ENCODE measurements around the gene CHMP2A. TPM values are rescaled to one million over a fixed set of nuclear protein-coding genes. Genes with fewer than 3 reads are reported as not detected.
"Not testable (repeated sequence)": the region's sequence is repeated elsewhere in the genome, so short reads cannot be mapped to it uniquely, and the experiment has no call there.

The CHMP2A gene
- total RNA-seq (2014; rRNA removed; shearing (Covaris generic)): 98.7 and 107 TPM in 2 replicates
- polyA plus RNA-seq (2015; cell fraction: cytosol; rRNA removed): 161 and 180 TPM in 2 replicates
- 97.8 and 98.2 TPM in 2 replicates for polyA plus RNA-seq (2015; cell fraction: nucleus; rRNA removed)

DNA sequence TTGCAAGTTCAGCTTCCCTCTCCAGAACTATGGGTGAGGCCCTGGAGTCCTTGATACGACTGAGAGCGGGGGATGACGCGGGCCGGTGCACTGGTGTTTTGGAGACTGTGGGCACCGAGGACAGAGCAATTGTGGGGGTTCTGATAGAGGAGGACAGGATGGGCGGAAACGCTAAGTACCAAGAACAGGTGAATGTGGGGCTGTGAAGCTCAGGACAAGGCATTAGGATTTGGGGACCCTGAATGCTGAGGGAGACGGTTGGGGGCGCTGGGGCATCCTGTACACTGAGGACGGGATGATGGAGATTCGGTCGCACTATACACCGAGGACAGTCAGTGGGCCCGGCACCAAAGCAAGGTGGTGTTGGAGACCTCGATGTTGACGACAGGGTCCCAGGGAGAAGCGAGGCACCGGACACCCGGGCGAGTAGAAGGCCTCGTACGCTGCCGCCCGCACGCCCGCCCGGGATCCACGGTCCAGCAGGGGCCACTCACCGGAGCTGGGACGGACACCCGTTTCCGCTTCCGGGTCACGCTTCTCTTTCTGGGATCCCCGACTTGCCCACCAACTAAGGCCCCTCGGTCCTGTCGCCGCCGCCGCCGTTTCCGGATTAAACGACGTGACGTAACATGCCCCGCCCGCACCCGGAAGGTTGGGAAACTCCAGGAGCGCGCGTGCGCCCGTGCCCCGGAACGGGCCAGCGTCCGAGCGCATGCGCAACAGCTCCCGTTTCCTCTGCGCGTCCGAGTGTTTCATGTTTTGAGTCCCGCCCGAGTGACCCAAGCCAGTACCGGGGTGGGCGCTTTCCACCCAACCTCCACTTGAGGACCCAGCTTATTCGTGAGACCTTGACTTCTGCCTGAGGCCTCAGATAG, at the start of gene CHMP2A:
Gene CHMP2A (minus strand): TSS at position 612 of the 875 bp plus-strand sequence. CDS start 893 bp downstream, outside the sequence.
- peak; percentile 96 for DNase-seq (ENCODE audit: low read depth)

DNA sequence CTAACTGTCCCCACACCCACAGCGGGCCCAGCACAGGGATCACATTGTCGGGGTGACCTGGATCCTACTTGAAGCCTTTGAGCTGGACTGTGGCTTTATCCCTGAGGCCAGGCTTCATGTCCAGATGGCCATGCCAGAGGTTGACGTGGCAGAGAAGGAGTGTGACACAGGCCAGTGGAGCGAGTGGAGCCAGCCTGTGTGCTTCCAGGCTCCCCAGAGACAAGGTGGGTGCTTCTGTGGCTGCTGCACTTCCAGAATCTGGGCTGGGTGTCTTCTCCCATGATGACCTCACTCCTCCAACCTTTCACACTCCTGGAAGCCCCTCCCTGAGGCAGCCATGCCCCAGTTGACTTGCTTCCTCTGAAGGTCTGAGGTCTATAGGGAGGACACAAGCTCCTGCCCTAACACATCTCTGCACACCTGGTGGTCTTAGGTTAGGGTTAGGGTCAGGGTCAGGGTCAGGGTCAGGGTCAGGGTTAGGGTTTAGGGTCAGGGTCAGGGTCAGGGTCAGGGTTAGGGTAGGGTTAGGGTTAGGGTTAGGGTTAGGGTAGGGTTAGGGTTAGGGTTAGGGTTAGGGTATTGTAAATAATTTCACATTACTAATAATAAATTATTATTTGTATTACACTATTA, 31.3 kb upstream of the CHMP2A start:
- DNase-seq (ENCODE audit: low read depth): no peak

DNA sequence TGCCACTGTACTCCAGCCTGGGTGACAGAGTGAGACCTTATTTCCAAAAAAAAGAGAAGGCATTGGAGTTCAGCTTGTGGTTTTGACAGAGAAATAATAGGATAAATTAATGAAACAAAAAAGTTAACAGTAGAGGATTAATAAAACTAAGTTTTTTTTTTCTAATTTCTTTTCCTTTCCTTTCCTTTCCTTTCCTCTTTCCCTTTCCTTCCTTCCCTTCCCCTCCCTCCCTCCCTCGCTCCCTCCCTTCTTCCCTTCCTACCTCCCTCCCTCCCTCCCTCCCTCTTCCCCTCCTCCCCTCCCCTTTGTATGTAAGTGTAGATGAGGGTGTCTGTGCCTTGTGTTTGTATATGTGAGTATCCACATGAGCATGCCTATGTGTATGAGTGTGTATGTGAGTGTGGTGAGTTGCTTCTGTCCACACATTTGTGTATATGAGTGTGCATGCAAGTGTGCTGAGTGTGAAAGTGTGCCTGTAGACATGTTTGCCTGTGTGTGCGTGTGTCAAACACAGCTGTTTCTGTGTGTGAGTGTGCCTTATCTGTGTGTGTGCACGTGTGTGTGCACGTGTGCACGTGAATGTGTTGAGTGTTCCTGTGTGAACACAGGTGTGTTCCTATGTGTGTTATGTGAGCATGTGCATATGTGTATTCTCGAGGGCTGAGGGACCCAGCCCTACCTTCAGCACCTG, 30.7 kb upstream of the CHMP2A start:
- no peak for DNase-seq (ENCODE audit: low read depth)

DNA sequence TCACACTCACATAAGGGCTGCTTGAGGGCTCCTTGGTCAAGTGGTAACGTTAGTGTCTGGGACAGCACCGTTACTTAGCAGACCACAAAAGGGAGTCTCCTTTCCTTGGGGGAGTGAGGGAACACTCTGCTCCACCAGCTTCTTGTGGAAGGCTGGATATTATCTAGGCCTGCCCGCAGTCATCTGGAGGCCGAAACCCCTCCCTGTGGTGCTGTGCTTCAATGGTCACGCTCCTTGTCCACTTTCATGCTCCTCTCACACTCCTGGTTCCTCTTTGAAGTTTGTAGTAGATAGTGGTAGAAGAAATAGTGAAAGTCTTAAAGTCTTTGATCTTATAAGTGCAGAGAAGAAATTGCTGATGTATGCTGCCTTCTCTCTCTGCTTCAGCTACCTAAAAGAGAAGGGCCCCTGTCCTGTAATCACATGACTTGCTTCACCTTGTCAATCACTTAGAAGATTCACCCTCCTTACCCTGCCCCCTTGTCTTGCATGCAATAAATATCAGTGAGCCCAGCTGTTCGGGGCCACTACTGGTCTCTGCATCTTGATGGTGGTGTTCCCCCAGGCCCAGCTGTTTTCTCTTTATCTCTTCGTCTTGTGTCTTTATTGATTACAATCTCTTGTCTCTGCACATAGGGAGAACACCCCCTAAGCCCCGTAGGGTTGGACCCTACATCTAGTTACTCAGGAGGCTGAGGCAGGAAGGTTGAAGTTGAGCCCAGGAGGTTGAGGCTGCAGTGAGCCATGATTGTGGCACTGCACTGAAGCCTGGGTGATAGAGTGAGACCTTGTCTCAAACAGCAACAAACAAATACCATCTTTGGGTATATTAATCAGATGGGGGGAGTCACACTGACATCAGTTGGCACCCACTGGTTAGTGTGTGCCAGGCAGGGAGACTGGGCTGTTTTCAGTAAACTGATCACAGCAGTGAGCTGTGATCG, 29.9 kb upstream of the CHMP2A start:
- no peak for DNase-seq (ENCODE audit: low read depth)

DNA sequence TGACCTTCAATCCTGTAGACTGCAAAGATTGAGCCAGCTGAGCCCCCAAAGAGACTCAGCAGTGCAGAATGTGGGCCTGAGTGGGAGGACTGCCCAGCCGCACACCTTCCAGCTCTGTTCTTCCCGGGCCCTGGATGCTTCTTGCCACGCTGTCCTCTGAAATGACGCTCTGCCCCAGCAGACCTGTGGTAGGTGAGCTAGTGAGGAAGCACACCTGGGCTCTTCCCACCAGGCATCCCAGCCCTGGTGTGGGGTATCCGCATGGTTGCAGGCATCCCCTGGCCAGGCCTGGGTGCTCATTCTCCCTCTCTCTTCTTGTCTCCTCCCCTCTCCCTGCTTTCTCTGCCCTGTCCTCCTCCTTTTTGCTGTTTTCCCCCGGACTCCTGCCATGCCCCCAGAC, 28.1 kb upstream of the CHMP2A start:
- DNase-seq (ENCODE audit: low read depth): no peak

DNA sequence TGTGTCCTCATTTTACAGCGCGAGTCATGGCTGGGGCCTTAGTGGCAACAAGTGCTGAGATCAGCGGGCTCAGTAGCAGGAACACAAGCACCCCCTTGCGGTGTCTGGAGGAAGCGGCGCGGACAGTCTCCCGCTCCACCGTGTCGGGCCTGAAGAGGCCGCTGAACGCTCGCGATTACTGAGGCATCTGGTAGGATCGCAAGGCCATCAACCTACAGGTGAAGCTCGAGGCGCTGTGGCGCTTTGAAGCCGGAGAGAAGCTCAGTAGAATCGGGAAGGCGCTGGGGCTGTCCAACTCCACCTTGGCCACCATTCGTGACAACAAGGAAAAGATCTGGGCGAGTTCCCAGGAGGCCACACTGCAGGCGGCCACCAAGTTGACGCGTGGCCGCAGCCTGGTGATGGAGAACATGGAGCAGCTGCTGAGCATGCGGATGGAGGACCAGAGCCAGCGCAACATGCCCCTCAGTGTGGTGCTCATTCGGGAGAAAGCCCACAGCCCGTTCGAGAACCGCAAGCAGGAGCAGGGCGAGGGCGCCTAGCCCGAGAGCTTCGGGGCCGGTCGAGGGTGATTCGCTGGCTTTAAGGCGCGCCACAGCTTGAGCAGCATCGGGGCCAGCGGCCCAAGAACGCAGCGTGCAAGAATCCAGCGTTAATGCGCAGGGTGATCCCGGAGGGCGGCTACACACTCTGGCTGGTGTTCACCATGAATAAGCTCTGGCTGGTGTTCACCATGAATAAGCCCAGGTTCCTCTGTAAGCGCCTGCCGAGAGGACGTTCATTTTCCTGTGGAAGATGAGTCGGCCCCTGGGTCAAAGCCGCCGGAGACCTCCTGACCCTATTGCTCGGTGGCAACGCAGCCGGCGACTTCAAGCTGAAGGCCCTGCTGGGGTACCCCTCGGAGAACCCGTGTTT, 26.6 kb upstream of the CHMP2A start:
- peak; percentile 64 for DNase-seq (ENCODE audit: low read depth)

DNA sequence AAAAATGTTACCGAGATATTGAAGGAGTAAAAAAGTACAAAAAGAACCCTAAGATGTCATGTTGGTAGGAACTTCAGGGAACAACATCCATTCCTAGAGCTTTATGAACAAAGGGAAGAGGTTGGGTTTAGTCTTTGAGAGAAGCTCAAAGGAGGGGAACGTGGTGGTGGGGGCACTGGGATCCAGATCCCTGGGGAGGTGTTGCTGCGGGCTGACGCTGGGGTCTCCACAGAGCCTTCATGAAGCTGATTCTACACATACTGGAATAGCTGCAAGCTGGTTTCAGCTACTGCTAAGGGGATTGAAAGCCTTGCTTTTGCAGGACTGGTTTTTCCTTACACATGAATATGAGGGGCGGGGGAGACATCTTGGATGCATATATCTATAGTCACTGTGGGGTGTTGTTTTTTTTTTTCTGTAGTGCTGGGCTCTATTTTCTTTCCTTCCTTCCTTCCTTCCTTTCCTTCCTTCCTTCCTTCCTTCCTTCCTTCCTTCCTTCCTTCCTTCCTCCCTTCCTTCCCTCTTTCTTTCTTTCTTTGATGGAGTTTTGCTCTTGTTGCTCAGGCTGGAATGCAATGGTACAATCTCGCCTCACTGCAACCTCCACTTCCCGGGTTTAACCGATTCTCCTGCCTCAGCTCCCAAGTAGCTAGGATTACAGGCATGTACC, 24.7 kb upstream of the CHMP2A start:
- no peak for DNase-seq (ENCODE audit: low read depth)

DNA sequence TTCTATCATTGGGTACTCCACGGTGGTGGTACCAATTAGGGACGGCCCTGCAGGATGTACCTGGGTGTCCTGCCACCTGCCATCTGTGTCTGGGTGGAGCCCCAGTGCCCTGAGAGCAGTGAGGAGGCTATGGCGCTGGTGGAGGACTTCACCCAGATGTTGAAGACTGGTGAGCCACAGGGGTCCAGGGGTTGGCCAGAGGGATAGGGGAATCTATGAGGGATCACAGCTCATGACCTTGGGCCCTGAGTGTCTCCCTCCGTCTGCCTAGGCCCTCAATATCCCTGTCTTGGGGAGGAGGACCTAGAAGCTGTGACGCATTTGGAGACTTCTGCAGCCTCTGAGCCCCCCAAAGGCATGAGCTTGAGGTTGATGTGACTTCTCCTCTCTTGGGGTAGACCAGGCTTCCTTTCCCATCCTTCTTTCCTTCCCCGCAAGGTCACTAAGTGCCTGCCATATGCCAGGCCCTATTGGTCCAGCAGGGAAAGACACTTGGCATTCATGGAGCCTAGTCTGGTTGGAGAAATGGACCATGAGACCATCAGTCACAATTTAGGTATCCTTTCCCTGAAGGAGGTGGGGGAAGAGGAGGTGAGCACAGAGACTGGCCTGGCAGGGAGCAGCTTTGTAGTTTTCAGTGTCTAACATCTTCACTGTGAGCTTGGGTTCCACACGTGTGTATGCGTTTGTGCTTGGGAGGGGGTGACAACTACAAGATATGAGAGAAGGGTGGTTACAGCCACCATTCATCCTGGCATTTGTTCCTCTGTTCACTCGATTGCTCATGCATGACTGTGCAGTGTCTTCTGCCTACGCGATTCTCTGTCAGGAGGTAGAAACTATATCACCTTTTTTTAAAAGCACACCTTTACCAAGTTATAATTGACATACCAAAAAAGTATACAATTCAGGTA, 23.4 kb upstream of the CHMP2A start:
- no peak for DNase-seq (ENCODE audit: low read depth)

DNA sequence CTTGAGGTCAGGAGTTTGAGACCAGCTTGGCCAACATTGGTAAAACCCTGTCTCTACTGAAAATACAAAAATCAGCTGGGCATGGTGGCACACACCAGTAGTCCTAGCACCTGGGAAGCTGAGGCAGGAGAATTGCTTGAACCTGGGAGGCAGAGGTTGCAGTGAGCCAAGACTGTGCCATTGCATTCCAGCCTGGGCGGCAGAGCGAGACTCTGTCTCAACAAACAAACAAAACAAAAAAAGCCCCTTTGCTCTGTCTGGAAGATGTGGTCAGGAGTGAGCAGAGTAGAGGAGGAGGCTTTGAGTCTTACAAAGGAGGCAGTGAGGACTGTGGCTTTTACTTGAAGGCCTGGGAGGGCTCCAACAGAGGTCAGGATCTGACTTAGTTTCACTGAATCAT, 22.7 kb upstream of the CHMP2A start:
- not testable (repeated sequence) for DNase-seq (ENCODE audit: low read depth)

DNA sequence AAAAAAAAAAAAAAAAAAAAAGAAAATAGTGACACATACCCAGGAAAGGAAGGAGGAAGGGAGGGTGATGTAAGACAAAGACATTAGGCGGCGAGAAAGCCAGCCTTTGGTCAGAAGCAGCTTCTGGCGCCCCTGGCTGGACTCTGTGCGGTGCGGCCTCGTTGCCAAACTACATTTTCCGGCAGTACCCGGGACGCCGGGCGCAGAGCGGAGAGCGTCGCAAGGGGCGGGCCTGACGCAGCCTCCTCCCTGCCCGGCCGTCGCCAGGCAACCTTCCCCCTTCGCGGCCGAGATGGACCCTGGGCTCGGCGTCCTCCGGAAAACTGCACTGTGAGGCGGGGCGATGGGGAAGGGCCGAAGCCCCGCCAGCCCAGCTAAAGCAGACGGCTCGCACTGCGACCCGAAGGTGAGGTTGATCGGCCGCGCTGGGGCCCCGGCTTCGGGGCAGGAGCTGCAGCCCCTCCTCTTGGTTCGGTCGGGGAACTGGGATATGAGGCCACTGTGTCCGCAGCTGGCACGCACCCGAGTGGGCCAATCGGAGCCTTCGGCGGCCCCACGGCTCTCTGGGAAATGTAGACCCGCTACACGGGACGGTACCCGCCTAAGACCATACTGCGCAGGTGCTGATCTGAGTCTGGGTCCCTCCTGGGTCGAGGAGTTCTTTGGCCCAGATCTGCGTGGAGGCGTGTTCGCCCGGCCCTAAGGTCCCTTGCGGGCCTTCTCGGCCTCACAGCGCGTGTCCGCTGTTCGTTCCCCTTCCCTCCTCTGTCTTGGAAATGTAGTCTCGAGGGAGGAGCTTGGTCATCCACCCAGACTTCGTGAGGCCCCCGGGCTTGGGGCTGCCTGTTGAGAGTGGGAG, 20.5 kb upstream of the CHMP2A start:
- peak; percentile 95 for DNase-seq (ENCODE audit: low read depth)

DNA sequence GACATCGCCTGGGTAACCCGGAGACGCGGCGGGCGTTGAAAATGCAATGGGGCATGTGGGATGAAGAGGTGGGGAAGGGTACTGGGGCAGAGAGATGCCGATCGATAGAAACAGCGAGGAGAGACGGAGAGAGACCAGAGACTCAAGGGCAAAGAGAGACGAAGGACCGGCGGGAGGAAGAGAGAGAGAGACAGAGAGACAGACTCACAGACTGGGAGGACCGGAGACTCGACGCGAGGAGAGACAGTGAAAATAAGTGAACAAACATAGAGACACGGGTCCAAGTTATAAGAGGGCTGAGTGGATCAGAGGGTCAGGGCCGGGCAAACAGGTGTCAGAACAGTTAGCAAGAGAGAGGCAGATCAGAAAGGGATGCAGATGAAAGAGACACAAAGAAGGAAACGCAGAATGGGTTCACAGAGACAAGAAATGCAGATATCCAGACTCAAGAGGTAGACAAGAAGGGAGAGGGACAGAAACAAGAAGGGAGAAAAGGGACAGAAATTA, 18.8 kb upstream of the CHMP2A start:
- DNase-seq (ENCODE audit: low read depth): no peak

DNA sequence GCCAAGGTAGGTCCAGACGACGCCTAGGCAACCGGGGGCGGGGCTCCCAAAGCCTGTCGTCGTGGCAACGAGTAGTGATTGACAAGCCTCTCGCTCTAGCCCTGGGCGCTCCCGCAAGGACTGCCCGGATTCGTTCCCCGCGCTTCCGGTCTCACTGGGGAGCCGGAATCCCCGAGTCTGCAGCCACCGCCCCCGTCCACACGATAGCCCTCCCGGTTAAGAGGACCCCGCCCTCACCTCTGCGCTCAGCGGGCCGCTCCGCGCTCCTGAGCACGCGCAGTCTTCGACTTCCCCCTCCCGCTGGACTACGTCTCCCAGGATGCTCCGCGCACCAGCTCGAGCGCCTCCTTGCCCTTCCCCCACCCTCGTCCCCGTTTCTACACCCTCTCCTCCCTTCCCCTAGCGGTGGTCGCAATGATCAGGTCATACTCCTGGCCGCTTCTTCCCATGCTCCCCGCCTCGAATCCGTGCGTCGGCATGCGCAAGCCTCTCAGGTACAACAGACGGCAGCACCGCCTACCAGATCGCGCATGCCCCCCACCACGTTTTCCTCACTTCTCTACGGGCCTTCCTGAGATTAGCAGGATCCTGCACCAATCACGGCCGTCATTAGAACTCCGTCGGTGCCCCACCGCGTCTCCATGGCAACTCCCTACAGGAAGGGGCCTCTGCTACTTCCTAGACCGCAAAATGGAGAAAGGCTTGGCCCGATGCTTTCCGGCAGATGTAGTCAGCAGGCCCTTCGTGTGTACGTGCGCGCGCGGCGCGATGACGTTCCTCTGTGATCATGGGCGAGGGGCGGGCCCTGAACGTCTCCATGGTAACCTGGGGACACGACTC, 18.1 kb upstream of the CHMP2A start, which contains the start of gene MZF1:
Gene MZF1 (minus strand): TSS at position 518 of the 840 bp plus-strand sequence. CDS start 1,946 bp downstream, outside the sequence.
- peak; percentile 100 for DNase-seq (ENCODE audit: low read depth)

DNA sequence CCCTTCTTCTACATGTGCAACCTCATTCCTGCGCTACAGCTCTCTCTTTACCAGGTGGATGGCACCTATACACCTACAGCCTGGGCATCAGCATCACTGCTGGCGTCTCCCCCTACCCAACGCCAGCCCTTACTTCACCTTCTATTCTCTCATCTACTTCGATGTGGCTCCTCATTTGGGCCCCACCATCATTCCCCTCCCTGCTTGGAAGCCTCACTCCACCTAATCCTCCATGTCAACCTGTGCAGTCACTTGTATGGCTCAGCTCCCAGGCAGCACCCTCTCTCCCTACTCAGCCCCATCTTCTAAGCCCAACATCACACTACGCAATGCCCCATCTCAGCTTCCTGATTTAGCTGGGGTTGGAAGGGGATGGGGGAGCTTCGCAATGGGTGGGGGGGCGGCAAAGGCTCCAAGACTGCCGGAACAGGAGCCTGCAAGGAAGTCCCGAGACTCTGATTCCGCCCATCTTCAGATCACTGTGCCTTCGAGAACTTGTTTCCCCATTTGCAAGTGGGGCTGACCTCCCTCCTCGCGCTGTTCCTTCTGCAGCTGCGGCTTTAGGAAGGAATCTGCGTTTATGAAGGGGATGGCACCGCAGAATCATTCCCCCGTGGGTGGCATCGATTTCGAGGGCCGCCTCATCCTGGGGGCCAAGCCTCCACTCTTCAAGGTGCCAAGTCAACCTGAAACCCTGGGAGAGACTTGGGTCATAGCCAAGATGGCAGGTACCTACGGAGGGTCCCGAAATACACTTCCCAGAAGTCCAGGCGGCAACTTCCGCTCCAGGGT, 17.3 kb upstream of the CHMP2A start:
- DNase-seq (ENCODE audit: low read depth): no peak

DNA sequence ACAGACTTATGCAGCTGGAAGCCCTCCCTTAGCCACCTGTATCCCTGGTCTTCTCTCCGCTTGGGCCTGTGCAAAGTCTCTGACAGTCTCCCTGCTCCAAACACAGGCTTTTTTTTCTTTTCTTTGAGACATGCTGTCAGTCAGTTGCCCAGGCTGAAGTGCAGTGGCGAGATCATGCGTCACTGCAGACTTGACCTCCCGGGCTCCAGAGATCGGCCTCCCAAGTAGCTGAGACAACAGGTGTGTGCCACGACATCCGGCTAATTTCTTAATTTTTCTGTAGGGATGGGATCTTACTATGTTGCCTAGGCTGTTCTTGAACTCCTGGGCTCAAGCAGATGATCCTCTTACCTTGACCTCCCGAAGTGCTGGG, 16.7 kb upstream of the CHMP2A start:
- DNase-seq (ENCODE audit: low read depth): no peak
